DND-41 (cell line): ENCODE data around the gene BMERB1.
"Not testable (repeated sequence)": the region's sequence is repeated elsewhere in the genome, so short reads cannot be mapped to it uniquely, and the experiment has no call there.

Experiments
- ATAC-seq: fragments of 200-7000 bp; cut with Tn5 transposase; 3 replicates; pipeline ENCODE4 v1.9.1; 2021; ENCODE audit warnings: low read depth; ENCODE audit not compliant: insufficient read depth
- DNase-seq: peaks from one replicate; pipeline ENCODE4 v3.0.0-alpha.2; 2020
- H2AFZ ChIP-seq: 2 replicates; pipeline ENCODE4 v1.6.0; 2012; ENCODE audit warnings: low read depth, low read length
- H3K27ac ChIP-seq: 2 replicates; pipeline ENCODE4 v1.5.1; 2012; ENCODE audit warnings: low read length, inconsistent platforms
- H3K27me3 ChIP-seq: fragments of 200-600 bp; sonication (generic); 2 replicates; pipeline ENCODE4 v1.6.0; 2012; ENCODE audit warnings: low read length, mild to moderate bottlenecking, inconsistent platforms; ENCODE audit not compliant: insufficient read depth, poor library complexity
- H3K36me3 ChIP-seq: 2 replicates; pipeline ENCODE4 v1.5.1; 2012; ENCODE audit warnings: low read length, inconsistent platforms; ENCODE audit not compliant: insufficient read depth
- H3K4me1 ChIP-seq: 2 replicates; pipeline ENCODE4 v1.5.1; 2012; ENCODE audit warnings: mild to moderate bottlenecking, low read length; ENCODE audit not compliant: insufficient read depth
- H3K4me2 ChIP-seq: 2 replicates; pipeline ENCODE4 v1.6.0; 2012; ENCODE audit warnings: mild to moderate bottlenecking, moderate library complexity, low read length, inconsistent platforms; ENCODE audit not compliant: insufficient read depth
- H3K4me3 ChIP-seq, 2 experiments: fragments of 200-600 bp in 1 of 2; shearing (Covaris generic) in 1 of 2; 2 replicates each; pipeline ENCODE4 v1.5.1; 2012 to 2016; ENCODE audit warnings: inconsistent platforms in 2 of 2, low read length in 2 of 2, mild to moderate bottlenecking in 2 of 2, low read depth in 1 of 2, moderate library complexity in 1 of 2
- H3K79me2 ChIP-seq: 2 replicates; pipeline ENCODE4 v1.6.0; 2012; ENCODE audit warnings: low read length, inconsistent platforms; ENCODE audit not compliant: insufficient read depth
- H3K9ac ChIP-seq: 2 replicates; pipeline ENCODE4 v1.6.0; 2012; ENCODE audit warnings: low read depth, mild to moderate bottlenecking, inconsistent platforms, low read length, moderate library complexity
- H3K9me3 ChIP-seq: 2 replicates; pipeline ENCODE4 v1.5.1; 2012; ENCODE audit warnings: low read length, moderate library complexity, mild to moderate bottlenecking, inconsistent platforms; ENCODE audit not compliant: insufficient read depth, severe bottlenecking
- H4K20me1 ChIP-seq: 2 replicates; pipeline ENCODE4 v1.6.0; 2012; ENCODE audit warnings: low read length; ENCODE audit not compliant: insufficient read depth
- CTCF ChIP-seq: IDR thresholded peaks from 2 replicates; pipeline ENCODE4 v1.5.1; 2012; ENCODE audit warnings: borderline replicate concordance, low read length, moderate library complexity, mild to moderate bottlenecking; ENCODE audit not compliant: poor library complexity, severe bottlenecking; ENCODE audit errors: extremely low read depth
- EZH2 ChIP-seq: IDR thresholded peaks from 3 replicates; pipeline ENCODE4 v1.6.1; 2012; ENCODE audit warnings: borderline replicate concordance, low read depth, mild to moderate bottlenecking, moderate library complexity, low read length, inconsistent platforms; ENCODE audit not compliant: severe bottlenecking

BMERB1 gene

DNA sequence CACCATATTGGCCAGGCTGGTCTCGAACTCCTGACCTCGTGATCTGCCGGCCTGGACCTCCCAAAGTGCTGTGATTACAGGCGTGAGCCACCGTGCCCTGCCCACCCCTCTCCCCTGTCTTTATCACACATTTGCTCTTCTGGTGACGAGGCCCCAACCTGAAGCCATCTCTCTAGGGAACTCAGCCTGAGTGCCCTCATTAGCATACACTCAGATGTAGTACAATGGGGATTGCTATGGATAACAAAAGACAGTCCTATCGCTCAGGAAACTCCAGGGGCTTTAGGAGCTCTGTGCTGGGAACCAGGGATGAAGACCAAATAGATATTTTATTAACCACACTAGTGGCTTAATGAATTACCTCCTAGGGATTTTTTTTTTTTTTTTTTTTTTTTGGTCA is 107.9 kb downstream of the BMERB1 start:
- H3K9me3 ChIP-seq: peaks cover 5% of the 10 kb centered on the region
- no peaks in the 10 kb centered on the region for H3K79me2 ChIP-seq
- ATAC-seq: no peak
- no peaks in the 10 kb centered on the region for H3K36me3 ChIP-seq
- no peak overlapping the region for H3K4me3 ChIP-seq
- H4K20me1 ChIP-seq: no peaks in the 10 kb centered on the region
- H3K27me3 ChIP-seq: no peaks in the 10 kb centered on the region
- no peak overlapping the region for H2AFZ ChIP-seq
- TF ChIP-seq EZH2 (no peak), CTCF (no peak)
- H3K4me2 ChIP-seq: no peak overlapping the region
- no peak overlapping the region for H3K9ac ChIP-seq
- no peak for DNase-seq
- H3K27ac ChIP-seq: no peak overlapping the region
- no peaks in the 10 kb centered on the region for H3K4me1 ChIP-seq

GRCh38 chr16:15542734-15543347 is 108.5 kb downstream of the BMERB1 start:
- no peak overlapping the region for H3K27ac ChIP-seq
- H2AFZ ChIP-seq: no peak overlapping the region
- no peak overlapping the region for H3K4me3 ChIP-seq
- H3K79me2 ChIP-seq: no peaks in the 10 kb centered on the region
- no peak for ATAC-seq
- no peaks in the 10 kb centered on the region for H4K20me1 ChIP-seq
- TF ChIP-seq CTCF (no peak), EZH2 (no peak)
- no peaks in the 10 kb centered on the region for H3K27me3 ChIP-seq
- H3K36me3 ChIP-seq: no peaks in the 10 kb centered on the region
- H3K9me3 ChIP-seq: peaks cover 5% of the 10 kb centered on the region
- H3K9ac ChIP-seq: no peak overlapping the region
- no peaks in the 10 kb centered on the region for H3K4me1 ChIP-seq
- no peak overlapping the region for H3K4me2 ChIP-seq
- no peak for DNase-seq

GRCh38 chr16:15544405-15544804 is 110.0 kb downstream of the BMERB1 start:
- no peaks in the 10 kb centered on the region for H3K79me2 ChIP-seq
- H3K9ac ChIP-seq: no peak overlapping the region
- H4K20me1 ChIP-seq: no peaks in the 10 kb centered on the region
- no peak for TF ChIP-seq CTCF
- TF ChIP-seq EZH2: no peak
- no peak overlapping the region for H2AFZ ChIP-seq
- no peak overlapping the region for H3K4me2 ChIP-seq
- no peak overlapping the region for H3K27ac ChIP-seq
- H3K4me1 ChIP-seq: no peaks in the 10 kb centered on the region
- H3K36me3 ChIP-seq: no peaks in the 10 kb centered on the region
- no peak overlapping the region for H3K4me3 ChIP-seq
- ATAC-seq: no peak
- H3K27me3 ChIP-seq: no peaks in the 10 kb centered on the region
- H3K9me3 ChIP-seq: peaks cover 5% of the 10 kb centered on the region
- DNase-seq: no peak

DNA sequence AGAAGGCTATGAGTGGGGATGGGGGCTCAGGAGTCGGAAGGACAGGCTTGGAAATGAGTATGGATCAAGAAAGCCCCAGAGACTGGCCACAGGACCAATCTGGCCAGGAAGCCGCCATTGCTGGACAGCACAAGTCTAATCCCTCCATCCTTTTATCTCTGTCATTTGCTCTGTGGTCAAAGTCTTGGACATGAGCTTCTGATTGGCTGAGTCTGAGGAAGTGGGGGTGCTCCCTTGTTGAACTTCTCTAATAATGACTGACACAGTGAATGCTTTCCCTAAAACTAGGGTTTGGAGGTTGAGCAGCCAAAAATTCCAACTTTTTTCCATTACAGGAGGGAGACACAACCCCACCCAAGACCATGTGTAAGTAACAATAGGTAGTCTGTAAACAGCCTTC is 111.2 kb downstream of the BMERB1 start:
- Histone ChIP-seq H4K20me1 (no peaks in the 10 kb centered on the region), H2AFZ (no peak overlapping the region), H3K9ac (no peak overlapping the region), H3K27me3 (no peaks in the 10 kb centered on the region), H3K9me3 (peaks cover 5% of the 10 kb centered on the region), H3K79me2 (no peaks in the 10 kb centered on the region), H3K4me2 (no peak overlapping the region), H3K4me1 (no peaks in the 10 kb centered on the region), H3K27ac (no peak overlapping the region), H3K4me3 (no peak overlapping the region), H3K36me3 (no peaks in the 10 kb centered on the region)
- no peak for TF ChIP-seq CTCF
- TF ChIP-seq EZH2: no peak
- no peak for DNase-seq
- no peak for ATAC-seq

DNA sequence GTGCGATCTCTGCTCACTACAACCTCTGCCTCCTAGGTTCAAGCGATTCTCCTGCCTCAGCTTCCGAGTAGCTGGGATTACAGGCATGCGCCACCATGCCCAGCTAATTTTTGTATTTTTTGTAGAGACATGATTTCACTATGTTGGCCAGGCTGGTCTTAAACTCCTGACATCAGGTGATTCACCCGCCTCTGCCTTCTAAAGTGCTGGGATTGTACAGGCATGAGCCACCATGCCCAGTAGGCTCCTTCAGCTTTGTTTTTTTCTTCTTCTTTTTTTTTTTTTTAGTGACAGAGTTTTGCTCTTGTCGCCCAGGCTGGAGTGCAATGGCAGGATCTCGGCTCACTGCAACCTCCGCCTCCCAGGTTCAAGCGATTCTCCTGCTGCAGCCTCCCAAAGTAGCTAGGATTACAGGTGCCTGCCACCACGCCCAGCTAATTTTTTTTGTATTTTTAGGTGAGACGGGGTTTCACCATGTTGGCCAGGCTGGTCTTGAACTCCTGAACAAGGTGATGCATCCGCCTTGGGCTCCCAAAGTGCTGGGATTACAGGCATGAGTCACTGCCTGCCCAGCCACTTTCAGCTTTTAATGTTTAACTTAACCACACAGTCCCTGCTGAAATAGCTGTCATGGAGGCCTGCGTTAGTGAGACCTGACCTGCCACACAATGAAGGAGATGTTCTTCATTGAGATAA is 112.8 kb downstream of the BMERB1 start:
- not testable (repeated sequence) for H3K9ac ChIP-seq, H2AFZ ChIP-seq, DNase-seq, H3K4me2 ChIP-seq, H3K36me3 ChIP-seq, H3K9me3 ChIP-seq, H3K27ac ChIP-seq, H3K4me3 ChIP-seq, H3K4me1 ChIP-seq, H4K20me1 ChIP-seq, ATAC-seq, H3K79me2 ChIP-seq, H3K27me3 ChIP-seq
